Smooth muscle cell of the brain vasculature (primary cell): ENCODE data around the gene LCE2D.
"Not testable (repeated sequence)": the region's sequence is repeated elsewhere in the genome, so short reads cannot be mapped to it uniquely, and the experiment has no call there.

Source experiments
- DNase-seq: peaks from one replicate; pipeline ENCODE4 v3.0.0-alpha.2; 2012; ENCODE audit warnings: low read depth, low spot score

LCE2D gene, protein sequence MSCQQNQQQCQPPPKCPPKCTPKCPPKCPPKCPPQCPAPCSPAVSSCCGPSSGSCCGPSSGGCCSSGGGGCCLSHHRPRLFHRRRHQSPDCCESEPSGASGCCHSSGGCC

DNA sequence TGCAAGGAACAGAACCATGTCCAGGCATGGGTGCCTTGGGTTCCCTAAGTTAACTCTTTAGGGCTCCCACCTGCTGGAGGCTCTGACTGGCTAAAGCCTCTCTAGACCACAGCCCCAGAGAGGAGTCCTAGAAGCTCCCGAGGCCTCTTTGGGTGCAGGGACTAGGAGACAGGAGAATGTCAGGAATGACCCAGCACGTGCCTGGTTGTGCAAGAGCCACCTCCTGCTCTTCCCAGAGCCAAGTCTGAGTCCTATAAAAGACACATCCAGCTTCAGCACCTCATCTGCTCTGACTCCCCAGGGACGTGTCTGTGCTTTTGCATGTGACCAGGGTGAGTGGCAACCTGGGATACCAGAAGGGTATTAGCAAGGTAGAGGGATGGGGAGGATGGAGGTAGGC, at the start of gene LCE2D:
Gene LCE2D, plus strand, starts transcription at position 283 of the 400 bp plus-strand sequence. CDS start 726 bp downstream, outside the sequence.
- DNase-seq, result no peak

DNA sequence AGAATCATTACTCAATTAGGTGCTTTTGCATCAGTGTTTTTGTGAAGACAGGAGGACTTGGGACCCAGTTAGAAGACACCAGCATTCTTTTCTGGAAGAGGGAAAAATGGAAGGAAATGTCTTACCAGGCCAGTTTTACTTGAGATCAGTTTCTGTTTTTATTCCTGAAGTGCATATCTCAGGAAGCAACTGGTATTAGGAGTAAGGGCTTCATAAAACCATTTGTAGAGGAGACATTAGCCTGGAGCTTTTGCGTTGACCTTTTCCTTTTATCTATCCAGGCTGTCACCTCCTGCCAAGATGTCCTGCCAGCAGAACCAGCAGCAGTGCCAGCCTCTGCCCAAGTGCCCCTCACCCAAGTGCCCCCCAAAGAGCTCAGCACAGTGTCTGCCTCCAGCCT, 49.7 kb upstream of the LCE2D start, which contains the start of gene LCE3B:
Gene LCE3B, plus strand, starts transcription at position 301 of the 400 bp plus-strand sequence. Its CDS starts 0 bp downstream, at position 301.
- no peak for DNase-seq

DNA sequence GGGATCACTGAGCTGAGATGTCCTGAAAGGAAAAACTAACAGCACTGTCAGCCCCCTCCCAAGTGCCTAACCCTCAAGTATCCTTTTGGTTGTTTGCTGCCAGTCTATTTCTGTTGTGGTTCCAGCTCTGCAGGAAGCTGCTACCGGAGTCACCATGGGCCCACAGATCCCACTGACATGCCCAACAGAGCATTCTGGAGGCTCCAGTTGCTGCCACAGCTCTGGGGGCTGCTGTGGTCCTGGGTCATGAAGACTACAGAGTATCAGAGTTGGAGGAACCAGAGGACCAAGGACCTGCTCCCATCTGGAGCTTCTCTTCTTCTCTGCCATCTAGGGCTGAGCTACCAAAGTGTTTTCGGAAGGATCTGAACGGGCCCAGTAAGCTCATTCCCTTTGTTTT, 41.2 kb upstream of the LCE2D start:
- DNase-seq, result no peak

DNA sequence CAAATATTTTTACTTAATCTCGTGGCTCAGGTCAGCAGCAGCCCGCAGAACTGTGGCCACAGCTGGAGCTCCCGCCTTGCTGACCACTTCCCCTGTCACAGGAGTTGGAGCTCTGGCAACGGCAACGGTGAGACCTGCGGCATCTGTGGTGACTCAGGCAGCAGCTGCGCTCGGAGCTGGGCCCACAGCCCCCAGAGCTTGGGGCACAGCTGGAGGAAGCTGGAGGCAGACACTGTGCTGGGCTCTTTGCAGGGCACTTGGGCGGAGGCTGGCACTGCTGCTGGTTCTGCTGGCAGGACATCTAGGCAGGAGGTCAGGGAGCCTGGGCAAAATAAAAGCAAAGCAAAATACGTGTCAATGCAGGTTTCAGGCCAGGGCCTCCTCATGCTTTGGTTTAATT, 40.4 kb upstream of the LCE2D start, which contains the start of gene LCE3A:
Gene LCE3A, minus strand, starts transcription at position 301 of the 400 bp plus-strand sequence. Its CDS starts 0 bp downstream, at position 301.
- DNase-seq, result no peak

DNA sequence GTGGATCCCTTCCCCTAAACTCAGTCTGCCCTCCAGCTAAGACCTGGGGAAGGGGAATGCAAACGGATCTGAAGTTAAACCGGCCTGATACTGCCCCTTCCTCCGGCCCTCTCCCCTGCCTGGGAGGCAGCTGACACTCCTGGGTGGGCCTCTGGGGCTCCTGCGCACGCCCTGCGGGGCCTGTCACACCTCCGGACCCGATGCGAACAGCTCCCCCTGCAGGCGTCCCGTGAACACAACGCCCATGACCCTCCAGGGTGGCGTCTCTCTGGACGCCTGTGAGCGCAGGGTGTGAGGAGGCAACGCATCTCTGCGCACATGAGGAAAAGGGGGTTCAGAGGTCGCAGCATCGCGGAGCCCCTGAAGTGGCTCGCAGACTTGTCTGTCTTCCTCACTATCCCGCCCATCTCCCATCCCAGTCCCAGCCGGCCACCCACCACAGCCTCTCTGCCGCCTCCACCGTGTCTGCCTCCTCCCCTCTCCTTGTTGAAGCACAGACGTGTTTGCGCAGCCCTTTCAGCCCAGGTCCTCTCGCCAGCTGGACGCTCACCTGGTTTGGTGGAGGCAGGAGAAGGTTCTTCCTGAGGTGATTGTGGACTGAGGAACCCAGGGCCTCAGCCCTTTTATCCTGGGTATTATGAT, 39.9 kb upstream of the LCE2D start:
- no peak for DNase-seq

DNA sequence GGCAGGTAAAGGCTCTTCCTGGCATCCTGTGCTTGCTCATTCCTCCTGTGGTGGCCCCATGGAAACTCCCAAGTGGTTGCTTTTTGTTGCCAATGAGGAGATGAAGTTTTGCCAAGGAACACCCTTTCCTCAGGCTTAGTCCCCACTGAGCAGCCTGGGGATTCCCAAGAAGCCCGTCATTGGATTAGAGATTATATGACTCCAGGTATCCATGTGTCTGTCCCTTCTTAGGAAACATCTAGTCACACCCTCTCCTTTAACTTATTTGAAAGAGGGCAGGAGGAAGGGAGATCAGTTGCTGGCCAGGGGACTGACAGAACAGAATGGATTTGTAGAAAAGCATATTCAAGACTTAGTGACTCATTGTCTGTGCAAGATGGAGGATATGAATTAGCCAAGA, 36.4 kb upstream of the LCE2D start:
- DNase-seq, result no peak

DNA sequence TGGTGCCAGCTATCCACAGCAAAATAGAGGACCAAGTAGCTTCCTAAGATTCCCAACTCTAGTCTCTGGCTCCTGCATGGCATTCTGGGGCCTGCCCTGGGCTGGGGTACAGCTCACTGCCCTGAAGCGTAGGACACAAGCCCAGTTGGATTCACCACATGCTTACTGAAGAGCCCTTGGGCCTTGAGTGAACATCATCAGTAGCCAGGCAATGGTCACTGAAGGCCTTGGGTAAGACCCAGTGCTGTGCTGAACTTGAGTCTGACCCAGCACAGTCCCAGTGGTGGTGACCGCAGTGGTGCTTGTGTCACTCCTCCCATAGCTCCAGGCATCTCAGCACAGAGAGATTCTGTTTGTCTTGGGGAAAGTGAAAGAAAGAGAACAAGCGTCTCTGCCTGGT, 32.6 kb upstream of the LCE2D start:
- no peak for DNase-seq

DNA sequence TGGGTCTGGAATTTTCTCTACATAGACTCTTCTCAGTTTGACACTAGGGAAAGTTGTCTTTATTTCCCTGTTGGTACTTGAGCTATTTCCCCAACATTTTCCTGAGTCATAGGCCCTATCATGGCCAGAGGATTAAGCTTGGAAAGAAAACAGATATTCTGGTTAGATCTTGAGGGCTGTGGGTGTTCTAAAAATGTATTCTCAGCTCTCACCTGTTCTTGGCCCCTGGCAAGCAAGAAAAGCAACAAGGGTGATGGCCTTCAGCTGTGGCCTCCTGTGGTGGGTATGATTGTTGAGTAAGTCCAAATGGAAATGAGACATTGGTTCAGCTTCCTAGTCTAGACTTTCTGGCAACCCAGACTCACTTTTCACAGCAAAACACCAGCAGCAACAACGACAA, 22.8 kb upstream of the LCE2D start:
- DNase-seq, result no peak

DNA sequence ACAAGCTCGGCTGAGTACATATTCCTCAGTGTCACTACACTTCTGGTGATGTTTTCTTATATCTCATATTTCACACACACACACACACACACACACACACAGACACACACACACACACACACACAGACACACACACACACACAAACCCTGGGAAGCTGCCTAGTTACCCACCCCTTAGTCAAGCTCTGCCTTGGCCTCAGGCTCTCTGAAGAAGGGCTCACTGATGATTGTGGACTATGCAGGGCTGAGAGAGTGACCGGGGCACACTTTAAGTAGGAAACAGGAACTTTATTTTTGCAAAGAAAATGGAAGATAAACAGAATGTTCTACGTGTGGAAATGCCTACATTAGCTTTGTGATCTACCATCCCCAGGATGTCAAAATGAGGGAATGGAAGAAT, 19.2 kb upstream of the LCE2D start:
- DNase-seq, result no peak

DNA sequence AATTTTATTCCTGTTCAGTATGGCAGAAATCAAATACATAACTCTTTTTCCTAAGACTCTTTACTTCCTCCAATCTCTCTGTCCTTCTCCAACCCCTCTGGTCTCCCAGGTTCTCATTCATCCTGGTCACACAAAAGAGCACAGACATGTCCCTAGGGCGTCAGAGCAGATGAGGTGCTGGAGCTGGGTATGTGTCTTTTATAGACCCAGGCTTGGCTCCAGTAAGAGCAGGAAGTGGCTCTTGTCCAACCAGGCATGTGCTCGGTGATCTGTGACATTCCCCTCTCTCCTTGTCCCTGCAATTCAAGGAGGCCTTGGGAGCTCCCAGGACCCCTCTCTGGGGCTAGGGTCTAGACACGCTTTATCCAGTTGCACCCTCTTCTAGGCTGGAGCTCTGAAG, 18.0 kb upstream of the LCE2D start:
- no peak for DNase-seq

DNA sequence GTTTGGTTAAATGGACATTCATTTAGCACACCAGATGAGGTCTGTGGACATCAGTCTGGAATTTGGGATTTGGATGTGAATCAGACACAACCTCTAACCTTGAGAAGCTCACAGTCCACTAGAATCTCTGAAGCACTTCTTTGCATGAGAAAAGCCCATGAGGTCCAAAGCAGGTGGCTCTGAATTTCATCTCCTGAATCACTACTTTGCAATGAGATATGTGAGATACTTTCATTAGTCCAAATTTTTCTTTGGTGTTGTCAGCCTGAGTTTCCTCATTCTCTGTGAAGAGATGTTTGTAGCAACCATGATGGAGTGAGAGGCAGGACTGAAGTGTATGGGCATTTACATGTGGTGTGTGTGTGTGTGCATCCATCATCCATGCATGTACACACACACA, 16.5 kb upstream of the LCE2D start:
- DNase-seq, result no peak

DNA sequence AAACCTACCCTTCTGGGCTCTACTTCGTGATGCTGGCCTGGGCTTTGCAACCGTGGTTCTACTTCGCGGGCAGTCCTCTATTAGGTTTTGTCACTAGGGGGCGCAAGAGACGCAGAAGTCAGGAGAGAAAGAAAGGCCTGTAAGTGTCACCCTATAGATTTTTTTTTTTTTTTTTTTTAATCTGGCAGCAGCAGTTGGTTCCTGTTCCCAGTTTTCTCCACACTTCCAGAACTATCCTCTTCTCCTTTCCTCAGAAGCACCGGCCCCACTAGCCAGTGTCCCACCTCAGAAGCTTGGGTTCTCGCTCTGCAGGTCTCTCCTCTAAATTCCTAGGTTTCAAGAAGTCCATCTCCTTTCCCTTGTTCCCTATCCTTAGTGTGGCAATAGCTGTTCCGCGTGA, 9.1 kb upstream of the LCE2D start:
- DNase-seq, result no peak

DNA sequence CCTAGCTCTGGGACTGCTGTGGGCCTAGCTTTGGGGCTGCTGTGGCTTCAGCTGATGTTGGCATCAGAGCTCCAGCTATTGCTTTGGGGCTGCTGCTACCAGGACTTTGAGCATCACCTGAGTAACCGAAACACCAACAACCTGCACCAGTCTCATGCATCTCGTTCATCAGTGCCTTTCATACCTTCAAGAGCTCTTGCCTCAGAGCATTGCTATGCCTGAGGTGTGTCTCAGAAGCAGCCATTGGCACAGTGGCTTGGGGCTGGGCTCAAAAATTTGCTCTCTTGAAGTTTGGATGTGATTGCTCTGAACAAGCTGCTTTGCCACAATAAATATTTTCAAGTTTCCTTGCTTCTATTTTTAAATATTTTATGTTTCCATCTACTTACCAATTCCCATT, 6.7 kb upstream of the LCE2D start:
- DNase-seq, result no peak

DNA sequence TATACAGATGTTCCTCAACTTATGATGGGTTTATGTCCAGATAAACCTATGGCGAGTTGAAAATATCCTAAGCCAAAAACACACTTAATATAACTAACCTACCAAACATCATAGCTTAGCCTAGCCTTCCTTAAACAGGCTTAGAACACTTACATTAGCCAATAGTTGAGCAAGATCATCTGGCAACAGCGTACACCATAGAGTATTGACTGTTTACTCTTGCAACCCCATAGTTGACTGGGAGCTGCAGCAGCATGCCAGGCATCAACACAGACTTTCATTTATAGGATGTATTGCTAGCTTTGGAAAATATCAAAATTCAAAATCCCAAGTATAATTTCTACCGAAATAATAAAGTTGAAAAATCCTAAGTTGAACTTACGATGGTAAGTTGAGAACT, 5.5 kb upstream of the LCE2D start:
- DNase-seq, result no peak

DNA sequence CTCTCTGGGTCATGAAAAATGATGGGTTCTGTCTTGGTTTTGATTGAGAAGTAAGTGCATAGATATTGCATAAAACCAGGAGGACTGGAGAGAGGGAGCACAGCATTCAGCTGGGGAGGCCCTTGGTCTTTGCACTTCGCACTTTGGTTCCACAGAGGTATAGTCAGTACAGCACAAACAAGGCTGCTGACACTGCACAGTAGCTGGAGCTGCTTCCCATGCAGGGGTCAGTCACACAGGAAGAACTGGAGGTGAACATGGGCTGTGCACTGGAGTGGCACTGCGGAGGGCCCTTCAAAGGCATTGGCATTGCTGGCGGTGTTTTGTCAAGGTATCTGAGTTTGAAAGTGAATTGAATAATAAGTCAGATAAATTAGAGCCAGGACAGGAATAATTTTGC, 4.5 kb upstream of the LCE2D start:
- no peak for DNase-seq

DNA sequence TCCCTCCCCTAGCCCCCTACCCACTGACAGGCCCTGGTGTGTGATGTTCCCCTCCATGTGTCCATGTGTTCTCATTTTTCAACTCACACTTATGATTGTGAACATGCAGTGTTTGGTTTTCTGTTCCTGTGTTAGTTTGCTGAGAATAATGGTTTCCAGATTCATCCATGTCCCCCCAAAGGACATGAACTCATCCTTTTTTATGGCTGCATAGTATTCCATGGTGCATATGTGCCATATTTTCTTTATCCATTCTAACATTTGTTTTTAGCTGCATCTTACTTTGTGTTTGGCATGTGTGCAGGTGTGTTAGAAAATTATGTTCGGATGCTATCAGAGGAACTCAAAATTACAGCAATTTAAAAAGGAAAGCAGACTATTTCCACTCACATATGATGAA, 3.0 kb downstream of the LCE2D start:
- not testable (repeated sequence) for DNase-seq

DNA sequence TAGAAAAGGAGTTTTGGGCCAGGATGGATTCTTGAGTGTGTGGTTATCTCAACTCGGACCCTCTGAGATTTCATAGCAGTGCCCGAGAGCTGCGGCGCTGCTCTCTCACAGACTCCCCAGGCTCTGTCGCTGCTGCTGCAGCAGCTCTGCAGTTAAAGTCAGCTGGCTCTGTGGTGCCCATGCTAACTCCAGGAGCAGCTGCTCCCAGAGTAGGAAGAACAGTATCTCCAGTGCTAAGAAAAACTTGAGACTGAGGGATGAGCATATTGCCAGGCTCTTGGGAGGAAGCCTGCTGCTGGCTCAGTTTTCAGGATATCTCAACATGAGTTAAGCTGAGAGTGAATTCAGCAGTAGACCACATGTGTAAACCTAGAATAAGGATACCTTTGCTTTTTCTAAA, 4.5 kb downstream of the LCE2D start:
- no peak for DNase-seq

DNA sequence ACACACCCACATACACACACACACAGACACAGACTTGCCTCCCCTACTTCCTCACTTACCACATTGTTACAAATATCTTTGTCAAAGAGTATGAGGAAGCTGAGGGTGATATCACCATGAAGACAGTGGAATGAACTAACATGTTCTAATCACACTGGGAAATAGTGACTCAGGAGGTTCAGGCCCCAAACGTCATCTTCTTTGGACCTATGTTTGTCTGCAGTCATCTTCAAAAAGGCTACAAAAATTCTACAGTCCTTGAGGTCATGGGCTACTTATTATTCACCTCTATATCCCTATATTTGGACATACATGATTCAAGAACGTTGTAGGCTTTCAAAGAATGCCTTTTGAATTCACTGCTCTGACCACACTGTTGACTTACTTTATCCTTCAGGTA, 9.8 kb downstream of the LCE2D start:
- DNase-seq, result no peak

DNA sequence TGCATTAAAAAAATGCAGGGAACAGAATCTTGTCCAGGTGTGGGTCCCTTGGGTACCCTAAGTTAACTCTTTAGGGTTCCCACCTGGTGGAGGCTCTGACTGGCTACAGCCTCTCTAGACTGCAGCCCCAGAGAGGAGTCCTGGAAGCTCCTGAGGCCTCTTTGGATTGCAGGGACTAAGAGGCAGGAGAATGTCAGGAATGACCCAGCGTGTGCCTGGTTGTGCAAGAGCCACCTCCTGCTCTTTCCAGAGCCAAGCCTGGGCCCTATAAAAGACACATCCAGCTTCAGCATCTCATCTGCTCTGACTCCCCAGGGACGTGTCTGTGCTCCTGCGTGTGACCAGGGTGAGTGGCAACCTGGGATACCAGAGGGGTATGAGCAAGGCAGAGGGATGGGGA, 11.8 kb downstream of the LCE2D start, which contains the start of gene LCE2C:
Gene LCE2C, plus strand, starts transcription at position 297 of the 400 bp plus-strand sequence. CDS start 737 bp downstream, outside the sequence.
- DNase-seq, result not testable (repeated sequence)

DNA sequence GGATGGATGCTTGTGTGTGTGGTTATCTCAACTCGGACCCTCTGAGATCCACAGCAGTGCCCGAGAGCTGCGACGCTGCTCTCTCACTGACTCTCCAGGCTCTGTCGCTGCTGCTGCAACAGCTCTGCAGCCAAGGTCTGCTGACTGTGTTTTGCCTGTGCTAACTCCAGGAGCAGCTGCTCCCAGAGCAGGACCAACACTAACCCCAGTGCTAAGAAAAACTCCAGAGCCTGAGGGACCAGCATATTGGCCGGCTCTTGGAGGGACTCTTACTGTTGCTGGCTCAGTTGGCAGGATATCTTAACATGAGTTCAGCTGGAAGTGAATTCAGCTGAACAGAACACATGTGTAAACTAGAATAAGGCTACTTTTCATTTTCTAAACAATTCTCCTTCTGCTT, 16.3 kb downstream of the LCE2D start:
- DNase-seq, result no peak

DNA sequence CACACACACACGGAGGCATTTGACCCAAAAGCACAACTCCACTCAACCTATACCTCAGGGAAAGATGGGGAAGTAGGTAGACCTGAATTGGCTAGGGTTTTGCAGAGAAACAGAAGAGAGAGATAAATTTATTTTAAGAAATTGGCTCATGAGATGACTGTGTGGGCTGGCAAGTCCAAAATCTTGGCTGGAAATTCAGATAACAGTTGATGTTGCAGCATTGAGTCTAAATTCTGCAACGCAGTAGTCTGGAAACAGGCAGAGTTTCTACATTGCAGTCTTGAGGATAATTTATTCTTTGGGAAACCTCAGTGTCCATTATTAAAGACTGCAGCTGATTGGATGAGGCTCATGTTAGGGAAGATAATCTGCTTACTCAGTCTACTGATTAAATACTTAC, 18.4 kb downstream of the LCE2D start:
- DNase-seq, result no peak

DNA sequence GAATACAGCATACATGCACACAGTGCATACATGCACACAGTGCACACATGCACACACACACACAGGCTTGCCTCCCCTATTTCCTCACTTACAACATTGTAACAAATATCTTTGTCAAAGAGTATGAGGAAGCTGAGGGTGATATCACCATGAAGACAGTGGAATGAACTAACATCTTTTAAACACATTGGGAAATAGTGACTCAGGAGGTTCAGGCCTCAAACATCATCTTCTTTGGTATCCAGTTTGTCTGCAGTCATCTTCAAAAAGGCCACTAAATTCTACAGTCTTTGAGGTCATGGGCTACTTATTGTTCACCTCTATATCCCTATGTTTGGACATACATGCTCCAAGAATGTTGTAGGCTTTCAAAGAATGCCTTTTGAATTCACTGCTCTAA, 20.7 kb downstream of the LCE2D start:
- DNase-seq, result no peak

DNA sequence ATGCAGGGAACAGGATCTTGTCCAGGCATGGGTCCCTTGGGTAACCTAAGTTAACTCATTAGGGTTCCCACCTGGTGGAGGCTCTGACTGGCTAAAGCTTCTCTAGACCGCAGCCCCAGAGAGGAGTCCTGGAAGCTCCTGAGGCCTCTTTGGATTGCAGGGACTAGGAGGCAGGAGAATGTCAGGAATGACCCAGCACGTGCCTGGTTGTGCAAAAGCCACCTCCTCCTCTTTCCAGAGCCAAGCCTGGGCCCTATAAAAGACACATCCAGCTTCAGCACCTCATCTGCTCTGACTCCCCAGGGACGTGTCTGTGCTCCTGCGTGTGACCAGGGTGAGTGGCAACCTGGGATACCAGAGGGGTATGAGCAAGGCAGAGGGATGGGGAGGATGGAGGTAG, 22.6 kb downstream of the LCE2D start, which contains the start of gene LCE2B:
Gene LCE2B, plus strand, starts transcription at position 301 of the 400 bp plus-strand sequence. CDS start 721 bp downstream, outside the sequence.
- not testable (repeated sequence) for DNase-seq
